Breast epithelium (tissue), 4 donors: Measurements from ENCODE around the gene MAD2L2. TPM values are rescaled to one million over a fixed set of nuclear protein-coding genes. Genes with fewer than 3 reads are reported as not detected.
A peak's percentile ranks its signal among the peaks of the same experiment; 100 is the strongest.

Experiments used
- DNase-seq, 2 donors: peaks; one replicate each; pipeline ENCODE4 v3.0.0-alpha.2; 2019; ENCODE audit warnings: low spot score in 2 of 2
- H3K27ac ChIP-seq, 2 donors: fragments of 200-600 bp; sonication (generic) in 1 of 2; one replicate each; pipeline ENCODE4 v1.5.1; 2016 to 2019; ENCODE audit warnings: mild to moderate bottlenecking in 1 of 2
- H3K27me3 ChIP-seq, 2 donors: fragments of 200-600 bp; sonication (generic) in 1 of 2; one replicate each; pipeline versions ENCODE4 v1.5.1 to v1.6.0; 2017 to 2019; ENCODE audit warnings: control low read depth in 1 of 2, mild to moderate bottlenecking in 1 of 2
- H3K36me3 ChIP-seq: fragments of 200-600 bp; one replicate; pipeline ENCODE4 v1.5.1; 2019
- H3K4me1 ChIP-seq, 2 donors: fragments of 200-600 bp; sonication (generic); one replicate each; pipeline ENCODE4 v1.5.1; 2016 to 2019; ENCODE audit warnings: control low read depth in 1 of 2
- H3K4me3 ChIP-seq, 3 donors: fragments of 200-600 bp; sonication (generic); 1 replicate in 2 of 3; 2 replicates in 1 of 3; pipeline ENCODE4 v1.5.1; 2016 to 2019; ENCODE audit warnings: mild to moderate bottlenecking in 3 of 3, moderate library complexity in 2 of 3
- H3K9me3 ChIP-seq, 2 donors: fragments of 200-600 bp; sonication (generic) in 1 of 2; one replicate each; pipeline ENCODE4 v1.5.1; 2016 to 2019; ENCODE audit warnings: control low read depth in 1 of 2
- POLR2A ChIP-seq: fragments of 450-650 bp; IDR thresholded peaks from one replicate; pipeline ENCODE4 v1.6.1; 2016; ENCODE audit warnings: antibody characterized with exemption, mild to moderate bottlenecking, moderate library complexity
- POLR2AphosphoS5 ChIP-seq, 3 donors: sonication (generic); formaldehyde crosslinking; IDR thresholded peaks; one replicate each; pipeline ENCODE4 v1.6.1; 2017; ENCODE audit warnings: antibody characterized with exemption in 3 of 3
- intact Hi-C: fragments of 100-400 bp; cut with DNase I; formaldehyde crosslinking; loops from one replicate; pipeline ENCODE4 v1.15.1; 2023; ENCODE audit warnings: low total_unique reads
- total RNA-seq, 3 donors: library from RNA; depleted of rRNA; stranded (reverse); fragments of >200 nt; gene quantifications; one replicate each; pipeline ENCODE4 v1.1.0, GENCODE V29; 2016
- TF ChIP-seq, protein P1 (sequence below), 3 donors: fragments of 450-650 bp; IDR thresholded peaks; one replicate each; pipeline ENCODE4 v1.5.1; 2016 to 2017; ENCODE audit warnings: antibody characterized with exemption in 3 of 3, mild to moderate bottlenecking in 3 of 3, moderate library complexity in 3 of 3

MAD2L2 gene
- total RNA-seq, 3 donors from 2014 or later: 31.8 to 58.7 (median 47.7) TPM

DNA sequence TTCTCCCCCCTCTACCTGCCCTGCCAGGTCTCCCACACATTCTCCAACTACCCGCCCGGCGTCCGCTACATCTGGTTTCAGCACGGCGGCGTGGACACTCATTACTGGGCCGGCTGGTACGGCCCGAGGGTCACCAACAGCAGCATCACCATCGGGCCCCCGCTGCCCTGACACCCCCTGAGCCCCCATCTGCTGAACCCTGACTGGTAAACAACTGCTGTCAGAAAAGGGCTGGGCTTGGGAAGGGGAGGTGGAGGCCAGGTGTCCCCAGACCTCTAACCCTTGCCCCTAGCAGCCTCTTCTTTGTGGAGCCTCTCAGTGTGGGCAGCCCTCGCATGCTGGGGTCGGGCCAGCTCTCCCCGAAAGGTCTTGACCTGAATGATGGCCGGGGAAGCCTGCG is 19.8 kb downstream of the MAD2L2 start:
- TF ChIP-seq, protein P1, sequence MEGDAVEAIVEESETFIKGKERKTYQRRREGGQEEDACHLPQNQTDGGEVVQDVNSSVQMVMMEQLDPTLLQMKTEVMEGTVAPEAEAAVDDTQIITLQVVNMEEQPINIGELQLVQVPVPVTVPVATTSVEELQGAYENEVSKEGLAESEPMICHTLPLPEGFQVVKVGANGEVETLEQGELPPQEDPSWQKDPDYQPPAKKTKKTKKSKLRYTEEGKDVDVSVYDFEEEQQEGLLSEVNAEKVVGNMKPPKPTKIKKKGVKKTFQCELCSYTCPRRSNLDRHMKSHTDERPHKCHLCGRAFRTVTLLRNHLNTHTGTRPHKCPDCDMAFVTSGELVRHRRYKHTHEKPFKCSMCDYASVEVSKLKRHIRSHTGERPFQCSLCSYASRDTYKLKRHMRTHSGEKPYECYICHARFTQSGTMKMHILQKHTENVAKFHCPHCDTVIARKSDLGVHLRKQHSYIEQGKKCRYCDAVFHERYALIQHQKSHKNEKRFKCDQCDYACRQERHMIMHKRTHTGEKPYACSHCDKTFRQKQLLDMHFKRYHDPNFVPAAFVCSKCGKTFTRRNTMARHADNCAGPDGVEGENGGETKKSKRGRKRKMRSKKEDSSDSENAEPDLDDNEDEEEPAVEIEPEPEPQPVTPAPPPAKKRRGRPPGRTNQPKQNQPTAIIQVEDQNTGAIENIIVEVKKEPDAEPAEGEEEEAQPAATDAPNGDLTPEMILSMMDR (IDR thresholded peaks at IDR 0.05): no peak
- TF ChIP-seq POLR2A: no peak
- TF ChIP-seq POLR2AphosphoS5 (IDR thresholded peaks at IDR 0.05): no peak
- H3K27ac ChIP-seq: no peak overlapping the region
- H3K27me3 ChIP-seq: no peaks in the 10 kb centered on the region
- H3K4me3 ChIP-seq: no peak overlapping the region
- no peak for DNase-seq
- intact Hi-C loops: no loop called here
- no peaks in the 10 kb centered on the region for H3K9me3 ChIP-seq
- no peaks in the 10 kb centered on the region for H3K36me3 ChIP-seq
- H3K4me1 ChIP-seq: no peaks in the 10 kb centered on the region

DNA sequence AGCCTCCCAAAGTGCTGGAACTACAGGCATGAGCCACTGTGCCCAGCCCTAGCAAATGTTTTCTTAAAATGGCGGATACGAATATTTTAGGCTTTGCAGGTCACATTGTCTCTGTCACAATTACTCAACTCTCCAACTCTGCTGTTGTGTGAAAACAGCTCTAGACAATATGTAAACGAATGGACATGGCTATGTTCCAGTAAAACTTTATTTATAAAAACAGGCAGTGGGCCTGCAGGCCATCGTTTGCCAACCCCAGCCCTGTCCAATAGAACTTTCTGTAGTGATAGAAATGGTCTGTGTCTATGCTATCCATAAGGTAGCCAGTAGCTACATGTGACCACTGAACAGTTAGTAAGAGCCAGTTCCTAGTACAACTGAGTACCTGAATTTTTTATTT is 21.2 kb downstream of the MAD2L2 start:
- Histone ChIP-seq H3K4me3 (no peak overlapping the region), H3K27me3 (no peaks in the 10 kb centered on the region), H3K9me3 (no peaks in the 10 kb centered on the region), H3K36me3 (no peaks in the 10 kb centered on the region), H3K27ac (no peak overlapping the region), H3K4me1 (peaks cover 0 to 8% of the 10 kb centered on the region in 2 donors)
- DNase-seq: no peak
- TF ChIP-seq POLR2AphosphoS5 (IDR thresholded peaks at IDR 0.05) (no peak), POLR2A (no peak)
- TF ChIP-seq, protein P1 (IDR thresholded peaks at IDR 0.05): no peak
- intact Hi-C loops: no loop called here

DNA sequence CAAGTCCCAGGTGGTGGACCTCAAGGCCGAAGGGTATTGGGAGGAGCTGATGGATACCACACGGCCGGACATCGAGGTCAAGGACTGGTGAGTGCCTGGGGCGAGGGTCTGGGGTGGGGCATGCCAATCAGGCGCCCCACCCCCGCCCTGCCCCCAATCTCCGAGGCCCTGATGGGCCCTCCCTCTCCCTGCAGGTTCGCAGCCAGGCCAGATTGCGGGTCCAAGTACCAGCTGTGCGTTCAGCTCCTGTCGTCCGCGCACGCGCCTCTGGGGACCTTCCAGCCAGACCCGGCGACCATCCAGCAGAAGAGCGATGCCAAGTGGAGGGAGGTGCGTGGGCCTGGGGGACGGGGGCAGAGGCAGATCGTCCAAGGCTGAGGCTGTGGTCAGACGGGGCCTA is 22.4 kb downstream of the MAD2L2 start:
- no peak for DNase-seq
- Histone ChIP-seq H3K27ac (no peak overlapping the region), H3K36me3 (no peaks in the 10 kb centered on the region), H3K4me3 (no peak overlapping the region), H3K4me1 (peaks cover 0 to 8% of the 10 kb centered on the region in 2 donors), H3K9me3 (no peaks in the 10 kb centered on the region), H3K27me3 (no peaks in the 10 kb centered on the region)
- intact Hi-C loops: no loop called here
- TF ChIP-seq POLR2AphosphoS5 (IDR thresholded peaks at IDR 0.05) (no peak), POLR2A (no peak)
- TF ChIP-seq, protein P1 (IDR thresholded peaks at IDR 0.05): no peak

DNA sequence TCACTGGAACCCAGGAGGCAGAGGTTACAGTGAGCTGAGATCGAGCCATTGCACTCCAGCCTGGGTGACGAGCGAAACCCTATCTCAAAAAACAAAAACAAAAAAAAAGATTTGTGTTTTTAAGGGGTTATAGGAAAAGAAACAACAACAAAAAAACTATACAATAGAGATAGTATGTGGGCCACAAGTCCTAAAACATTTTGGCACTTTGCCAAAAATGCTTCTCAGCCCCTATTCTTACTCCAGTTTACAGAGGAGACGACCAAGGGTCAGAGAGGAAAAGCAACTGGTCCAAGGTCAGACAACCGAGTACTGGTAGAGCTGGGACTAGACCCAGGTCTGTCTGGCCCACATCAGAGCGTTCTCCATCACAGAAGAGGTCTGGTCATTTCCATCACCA is 23.3 kb downstream of the MAD2L2 start:
- TF ChIP-seq POLR2A: no peak
- no peaks in the 10 kb centered on the region for H3K36me3 ChIP-seq
- no peak for DNase-seq
- H3K4me3 ChIP-seq: no peak overlapping the region
- H3K4me1 ChIP-seq: peaks cover 0 to 8% of the 10 kb centered on the region in 2 donors
- no peaks in the 10 kb centered on the region for H3K27me3 ChIP-seq
- H3K27ac ChIP-seq: no peak overlapping the region
- H3K9me3 ChIP-seq: no peaks in the 10 kb centered on the region
- intact Hi-C loops: no loop called here

DNA sequence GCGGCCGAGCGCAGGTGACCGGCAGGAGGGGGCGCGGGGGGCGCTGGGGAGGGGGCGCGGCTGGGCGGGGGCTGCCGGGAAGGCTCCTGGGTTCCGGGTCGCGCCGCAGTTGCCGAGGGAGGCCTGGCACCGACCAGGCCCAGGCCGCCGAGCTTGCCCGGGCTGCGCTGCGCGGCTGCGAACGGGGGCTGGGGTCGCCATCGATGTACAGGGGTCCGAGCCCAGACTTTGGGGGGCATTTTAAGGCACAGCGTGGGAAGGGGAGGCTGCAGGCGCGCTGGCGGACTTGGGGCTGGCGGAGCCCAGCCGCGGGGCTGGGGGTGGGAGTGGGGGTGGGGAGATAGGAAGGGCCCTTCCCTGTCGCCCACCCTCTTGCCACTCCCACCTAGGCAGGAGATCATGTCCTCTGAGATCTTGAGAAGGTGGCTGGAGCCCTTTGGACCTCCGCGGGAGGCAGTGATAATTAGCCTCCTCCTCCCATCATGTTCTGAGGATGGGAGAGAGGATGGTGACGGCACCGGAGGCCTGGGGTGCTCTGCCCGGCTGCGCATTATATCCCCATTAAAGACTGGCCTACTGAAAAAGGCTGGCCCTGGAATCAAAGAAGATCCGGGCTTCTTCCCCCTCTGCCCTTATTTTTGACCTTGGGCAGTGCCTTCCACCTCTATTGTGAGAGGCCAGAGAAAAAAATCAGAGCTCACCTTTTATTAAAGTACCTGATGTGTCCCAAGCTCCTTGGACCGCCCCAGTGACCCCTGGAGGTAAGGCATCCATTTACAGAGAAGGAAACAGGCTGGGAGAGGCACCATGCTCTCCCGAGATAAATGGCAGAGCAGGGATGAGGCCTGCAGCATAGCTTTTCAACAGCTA is 25.8 kb downstream of the MAD2L2 start:
- Histone ChIP-seq H3K36me3 (no peaks in the 10 kb centered on the region), H3K27ac (peak overlapping the region; percentile 87 to 90), H3K4me3 (peak overlapping the region; percentile 53 to 91 (median 85)), H3K9me3 (no peaks in the 10 kb centered on the region), H3K27me3 (no peaks in the 10 kb centered on the region), H3K4me1 (peaks cover 0 to 8% of the 10 kb centered on the region in 2 donors)
- intact Hi-C loops: no loop called here
- no peak for DNase-seq
- TF ChIP-seq, protein P1 (IDR thresholded peaks at IDR 0.05): no peak
- TF ChIP-seq POLR2AphosphoS5 (IDR thresholded peaks at IDR 0.05): no peak
- no peak for TF ChIP-seq POLR2A
